SK-N-SH (cell line): Measurements from ENCODE around the gene YBX2.

Experiments
- CHD2 ChIP-seq: fragments of 150-350 bp; IDR thresholded peaks from 2 replicates; pipeline ENCODE4 v1.6.1; 2018; ENCODE audit warnings: low read length; ENCODE audit not compliant: partially characterized antibody
- EP300 ChIP-seq, 2 experiments: IDR thresholded peaks; 2 replicates each; pipeline versions ENCODE4 v1.4.0 to v1.6.1; 2012; ENCODE audit warnings: borderline replicate concordance in 1 of 2, low read depth in 1 of 2, low read length in 1 of 2
- EZH2phosphoT487 ChIP-seq: fragments of 200-600 bp; sonication (generic); IDR thresholded peaks from 2 replicates; pipeline ENCODE4 v1.6.1; 2017; ENCODE audit warnings: low read depth, mixed run types, mild to moderate bottlenecking, antibody characterized with exemption, moderate library complexity, borderline replicate concordance
- FOXJ3 ChIP-seq: sonication (generic); formaldehyde crosslinking; IDR thresholded peaks from 2 replicates; pipeline ENCODE4 v1.5.1; 2020; ENCODE audit warnings: mild to moderate bottlenecking, missing genetic modification reagents
- JUND ChIP-seq: IDR thresholded peaks from 2 replicates; pipeline ENCODE4 v1.4.0; 2012
- MXI1 ChIP-seq: IDR thresholded peaks from 2 replicates; pipeline ENCODE4 v1.6.1; 2012; ENCODE audit warnings: mild to moderate bottlenecking, low read depth, low read length, improper control_type of control experiment
- POLR2AphosphoS5 ChIP-seq: IDR thresholded peaks from 2 replicates; pipeline ENCODE4 v1.6.1; 2012; ENCODE audit warnings: low read depth, low read length
- RCOR1 ChIP-seq: fragments of 150-350 bp; IDR thresholded peaks from 2 replicates; pipeline ENCODE4 v1.6.1; 2017; ENCODE audit warnings: antibody characterized with exemption, low read length
- TCF12 ChIP-seq: IDR thresholded peaks from 2 replicates; pipeline ENCODE4 v1.4.0; 2012
- TEAD4 ChIP-seq: IDR thresholded peaks from 2 replicates; pipeline ENCODE4 v1.4.0; 2012; ENCODE audit warnings: mild to moderate bottlenecking, borderline replicate concordance; ENCODE audit not compliant: insufficient read depth
- TF ChIP-seq, protein P1 (sequence below): IDR thresholded peaks from 2 replicates; pipeline ENCODE4 v1.6.1; 2012; ENCODE audit warnings: mild to moderate bottlenecking, low read depth, low read length, moderate library complexity
- TF ChIP-seq, protein P2 (sequence below): IDR thresholded peaks from 2 replicates; pipeline ENCODE4 v1.4.0; 2012; ENCODE audit warnings: low read depth
- TF ChIP-seq, protein P3 (sequence below): fragments of 200-600 bp; sonication (generic); IDR thresholded peaks from 2 replicates; pipeline ENCODE4 v1.6.1; 2017; ENCODE audit warnings: antibody characterized with exemption, mild to moderate bottlenecking, moderate library complexity

DNA sequence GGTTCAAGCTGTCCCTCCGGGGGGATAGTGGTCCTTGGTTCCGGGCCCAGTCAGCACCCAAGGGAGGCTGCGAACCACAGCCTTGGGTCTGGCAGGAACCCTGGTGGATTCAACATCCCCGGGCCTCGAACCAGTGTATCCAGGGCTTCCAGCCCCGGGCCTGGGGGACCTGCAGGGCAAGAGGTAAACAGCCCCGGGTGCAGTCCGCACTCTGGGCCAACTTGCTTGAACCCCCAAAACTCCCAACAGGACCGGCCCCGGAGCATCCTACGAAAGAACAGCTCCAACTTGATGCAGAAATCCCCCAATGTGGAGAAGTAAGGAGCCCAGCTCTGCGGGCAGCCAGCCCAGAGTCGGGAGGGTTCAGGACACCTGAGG lies 36.2 kb upstream of the YBX2 start:
- TF ChIP-seq FOXJ3 (CRISPR knock-in tag) (no peak), EP300 (IDR thresholded peaks at IDR 0.05; ENCODE audit: borderline replicate concordance in 1 of 2, low read depth in 1 of 2, low read length in 1 of 2) (no peak), POLR2AphosphoS5 (no peak; the same call in 1 of the 2 replicates), EZH2phosphoT487 (no peak), CHD2 (no peak), MXI1 (no peak), JUND (no peak), TEAD4 (no peak), TCF12 (no peak), RCOR1 (no peak)
- TF ChIP-seq, protein P1, sequence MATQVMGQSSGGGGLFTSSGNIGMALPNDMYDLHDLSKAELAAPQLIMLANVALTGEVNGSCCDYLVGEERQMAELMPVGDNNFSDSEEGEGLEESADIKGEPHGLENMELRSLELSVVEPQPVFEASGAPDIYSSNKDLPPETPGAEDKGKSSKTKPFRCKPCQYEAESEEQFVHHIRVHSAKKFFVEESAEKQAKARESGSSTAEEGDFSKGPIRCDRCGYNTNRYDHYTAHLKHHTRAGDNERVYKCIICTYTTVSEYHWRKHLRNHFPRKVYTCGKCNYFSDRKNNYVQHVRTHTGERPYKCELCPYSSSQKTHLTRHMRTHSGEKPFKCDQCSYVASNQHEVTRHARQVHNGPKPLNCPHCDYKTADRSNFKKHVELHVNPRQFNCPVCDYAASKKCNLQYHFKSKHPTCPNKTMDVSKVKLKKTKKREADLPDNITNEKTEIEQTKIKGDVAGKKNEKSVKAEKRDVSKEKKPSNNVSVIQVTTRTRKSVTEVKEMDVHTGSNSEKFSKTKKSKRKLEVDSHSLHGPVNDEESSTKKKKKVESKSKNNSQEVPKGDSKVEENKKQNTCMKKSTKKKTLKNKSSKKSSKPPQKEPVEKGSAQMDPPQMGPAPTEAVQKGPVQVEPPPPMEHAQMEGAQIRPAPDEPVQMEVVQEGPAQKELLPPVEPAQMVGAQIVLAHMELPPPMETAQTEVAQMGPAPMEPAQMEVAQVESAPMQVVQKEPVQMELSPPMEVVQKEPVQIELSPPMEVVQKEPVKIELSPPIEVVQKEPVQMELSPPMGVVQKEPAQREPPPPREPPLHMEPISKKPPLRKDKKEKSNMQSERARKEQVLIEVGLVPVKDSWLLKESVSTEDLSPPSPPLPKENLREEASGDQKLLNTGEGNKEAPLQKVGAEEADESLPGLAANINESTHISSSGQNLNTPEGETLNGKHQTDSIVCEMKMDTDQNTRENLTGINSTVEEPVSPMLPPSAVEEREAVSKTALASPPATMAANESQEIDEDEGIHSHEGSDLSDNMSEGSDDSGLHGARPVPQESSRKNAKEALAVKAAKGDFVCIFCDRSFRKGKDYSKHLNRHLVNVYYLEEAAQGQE, result no peak
- TF ChIP-seq, protein P2, sequence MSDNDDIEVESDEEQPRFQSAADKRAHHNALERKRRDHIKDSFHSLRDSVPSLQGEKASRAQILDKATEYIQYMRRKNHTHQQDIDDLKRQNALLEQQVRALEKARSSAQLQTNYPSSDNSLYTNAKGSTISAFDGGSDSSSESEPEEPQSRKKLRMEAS, result no peak
- TF ChIP-seq, protein P3, sequence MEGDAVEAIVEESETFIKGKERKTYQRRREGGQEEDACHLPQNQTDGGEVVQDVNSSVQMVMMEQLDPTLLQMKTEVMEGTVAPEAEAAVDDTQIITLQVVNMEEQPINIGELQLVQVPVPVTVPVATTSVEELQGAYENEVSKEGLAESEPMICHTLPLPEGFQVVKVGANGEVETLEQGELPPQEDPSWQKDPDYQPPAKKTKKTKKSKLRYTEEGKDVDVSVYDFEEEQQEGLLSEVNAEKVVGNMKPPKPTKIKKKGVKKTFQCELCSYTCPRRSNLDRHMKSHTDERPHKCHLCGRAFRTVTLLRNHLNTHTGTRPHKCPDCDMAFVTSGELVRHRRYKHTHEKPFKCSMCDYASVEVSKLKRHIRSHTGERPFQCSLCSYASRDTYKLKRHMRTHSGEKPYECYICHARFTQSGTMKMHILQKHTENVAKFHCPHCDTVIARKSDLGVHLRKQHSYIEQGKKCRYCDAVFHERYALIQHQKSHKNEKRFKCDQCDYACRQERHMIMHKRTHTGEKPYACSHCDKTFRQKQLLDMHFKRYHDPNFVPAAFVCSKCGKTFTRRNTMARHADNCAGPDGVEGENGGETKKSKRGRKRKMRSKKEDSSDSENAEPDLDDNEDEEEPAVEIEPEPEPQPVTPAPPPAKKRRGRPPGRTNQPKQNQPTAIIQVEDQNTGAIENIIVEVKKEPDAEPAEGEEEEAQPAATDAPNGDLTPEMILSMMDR, result no peak
